Stimulated activated CD4-positive, alpha-beta T cell treated with anti-CD3 and anti-CD28 coated beads, Interleukin-4, amount 100 ng/mL, for 1 hour (primary cell): ENCODE data around the gene ADAMTS14.
A peak's percentile ranks its signal among the peaks of the same experiment; 100 is the strongest.

Experiments used
- DNase-seq: peaks from one replicate; pipeline ENCODE4 v3.0.0-alpha.2; 2020

Gene ADAMTS14

GRCh38 chr10:70675496-70676161 is 3.3 kb downstream of the ADAMTS14 start:
- no peak for DNase-seq

GRCh38 chr10:70676511-70676910 is 4.2 kb downstream of the ADAMTS14 start:
- no peak for DNase-seq

GRCh38 chr10:70677016-70677415 is 4.7 kb downstream of the ADAMTS14 start:
- DNase-seq, result no peak

- DNase-seq, result no peak
Observed at GRCh38 chr10:70677620-70678249, 5.4 kb downstream of the ADAMTS14 start.

- DNase-seq, result no peak
Observed at GRCh38 chr10:70678250-70678635, 5.9 kb downstream of the ADAMTS14 start.

- DNase-seq, result no peak
Observed at GRCh38 chr10:70678757-70679489, 6.6 kb downstream of the ADAMTS14 start.

GRCh38 chr10:70679498-70679897 is 7.2 kb downstream of the ADAMTS14 start:
- no peak for DNase-seq

- DNase-seq, result no peak
Observed at GRCh38 chr10:70680899-70681730, 8.8 kb downstream of the ADAMTS14 start.

- no peak for DNase-seq
Observed at GRCh38 chr10:70681731-70682005, 9.4 kb downstream of the ADAMTS14 start.

- DNase-seq, result peak; percentile 15
Observed at GRCh38 chr10:70682920-70683600, 10.8 kb downstream of the ADAMTS14 start.

GRCh38 chr10:70683601-70683934 is 11.3 kb downstream of the ADAMTS14 start:
- DNase-seq, result no peak

GRCh38 chr10:70683940-70684339 is 11.6 kb downstream of the ADAMTS14 start:
- no peak for DNase-seq

- DNase-seq, result no peak
Observed at GRCh38 chr10:70684374-70684773, 12.1 kb downstream of the ADAMTS14 start.

GRCh38 chr10:70684839-70685454 is 12.6 kb downstream of the ADAMTS14 start:
- no peak for DNase-seq

GRCh38 chr10:70685455-70685911 is 13.2 kb downstream of the ADAMTS14 start:
- no peak for DNase-seq

- DNase-seq, result no peak
Observed at GRCh38 chr10:70688828-70689227, 16.5 kb downstream of the ADAMTS14 start.

- DNase-seq, result no peak
Observed at GRCh38 chr10:70689661-70690060, 17.4 kb downstream of the ADAMTS14 start.

GRCh38 chr10:70690589-70690988 is 18.3 kb downstream of the ADAMTS14 start:
- DNase-seq, result no peak

GRCh38 chr10:70691611-70692010 is 19.3 kb downstream of the ADAMTS14 start:
- DNase-seq, result no peak

- no peak for DNase-seq
Observed at GRCh38 chr10:70692043-70692603, 19.8 kb downstream of the ADAMTS14 start.

GRCh38 chr10:70693619-70694335 is 21.5 kb downstream of the ADAMTS14 start:
- no peak for DNase-seq
